ENCODE measurements around the gene PDE8B.

DNA sequence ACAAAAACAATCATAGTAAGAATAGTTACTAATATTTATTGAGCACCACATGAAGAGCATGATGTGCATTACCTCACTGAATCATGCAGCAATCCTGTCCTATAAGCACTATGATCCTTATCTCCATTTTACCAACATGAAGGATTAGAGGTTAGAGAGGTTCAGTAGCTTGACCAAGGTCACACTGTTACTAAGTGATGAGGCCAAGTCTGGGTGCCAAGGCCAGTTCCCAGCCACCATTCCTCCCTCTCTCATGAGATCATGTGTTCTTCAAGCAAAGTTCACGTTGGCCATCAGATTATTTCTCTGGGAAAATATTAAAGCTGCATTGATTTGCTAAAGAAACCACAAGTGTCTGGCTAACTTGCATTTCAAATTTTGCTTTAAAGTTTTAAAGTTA is 31.0 kb downstream of the PDE8B start:
- TF ChIP-seq POLR2A (IDR thresholded peaks at IDR 0.05) (no peak), CTCF (IDR thresholded peaks at IDR 0.05) (no peak)

Data from suprapubic skin (tissue), 3 donors.